Trophoblast cell (in vitro differentiated cells and primary cell): ENCODE data around the gene ZRSR2.
A peak's percentile ranks its signal among the peaks of the same experiment; 100 is the strongest.
"Not testable (repeated sequence)": the region's sequence is repeated elsewhere in the genome, so short reads cannot be mapped to it uniquely, and the experiment has no call there.

Experiments
- DNase-seq, 2 donors: peaks; one replicate each; pipeline ENCODE4 v3.0.0-alpha.2; 2016
- H2AFZ ChIP-seq: 2 replicates; pipeline ENCODE4 v1.6.1; 2013; ENCODE audit warnings: low read length, moderate library complexity, mild to moderate bottlenecking; ENCODE audit not compliant: insufficient read depth, poor library complexity
- H2AK5ac ChIP-seq: 2 replicates; pipeline ENCODE4 v1.6.1; 2013; ENCODE audit warnings: mild to moderate bottlenecking, low read length
- H2BK120ac ChIP-seq: 2 replicates; pipeline ENCODE4 v1.6.1; 2013; ENCODE audit warnings: low read length, mild to moderate bottlenecking, moderate library complexity; ENCODE audit not compliant: insufficient read depth, poor library complexity
- H2BK12ac ChIP-seq: 2 replicates; pipeline ENCODE4 v1.6.1; 2013; ENCODE audit warnings: mild to moderate bottlenecking, low read length, moderate library complexity
- H2BK5ac ChIP-seq: 2 replicates; pipeline ENCODE4 v1.6.1; 2013; ENCODE audit warnings: low read length, low read depth, moderate library complexity, mild to moderate bottlenecking; ENCODE audit not compliant: poor library complexity
- H3K14ac ChIP-seq: 2 replicates; pipeline ENCODE4 v1.6.1; 2013; ENCODE audit warnings: mild to moderate bottlenecking, low read length
- H3K18ac ChIP-seq: 2 replicates; pipeline ENCODE4 v1.6.1; 2013; ENCODE audit warnings: mild to moderate bottlenecking, low read length
- H3K23ac ChIP-seq: 2 replicates; pipeline ENCODE4 v1.6.1; 2013; ENCODE audit warnings: low read length
- H3K27ac ChIP-seq: 2 replicates; pipeline ENCODE4 v1.5.1; 2013; ENCODE audit warnings: low read depth, mild to moderate bottlenecking, inconsistent platforms, low read length, moderate library complexity
- H3K27me3 ChIP-seq: 2 replicates; pipeline ENCODE4 v1.6.1; 2013; ENCODE audit warnings: inconsistent platforms, mild to moderate bottlenecking, low read length, moderate library complexity; ENCODE audit not compliant: insufficient read depth
- H3K36me3 ChIP-seq, 2 experiments: 1 replicate in 1 of 2; 2 replicates in 1 of 2; pipeline ENCODE4 v1.6.1; 2013; ENCODE audit warnings: low read length in 2 of 2, mild to moderate bottlenecking in 2 of 2, moderate library complexity in 1 of 2; ENCODE audit not compliant: insufficient read depth in 2 of 2, control insufficient read depth in 1 of 2
- H3K4ac ChIP-seq: 2 replicates; pipeline ENCODE4 v1.6.1; 2013; ENCODE audit warnings: low read depth, mild to moderate bottlenecking, low read length, moderate library complexity
- H3K4me1 ChIP-seq, 2 experiments: 1 replicate in 1 of 2; 2 replicates in 1 of 2; pipeline ENCODE4 v1.6.1; 2013; ENCODE audit warnings: low read length in 2 of 2, mild to moderate bottlenecking in 2 of 2, moderate library complexity in 1 of 2; ENCODE audit not compliant: insufficient read depth in 2 of 2, control insufficient read depth in 1 of 2
- H3K4me2 ChIP-seq: 2 replicates; pipeline ENCODE4 v1.6.1; 2013; ENCODE audit warnings: inconsistent platforms, mild to moderate bottlenecking, low read length, moderate library complexity
- H3K4me3 ChIP-seq: 2 replicates; pipeline ENCODE4 v1.5.1; 2013; ENCODE audit warnings: mild to moderate bottlenecking, low read depth, low read length, inconsistent platforms
- H3K79me1 ChIP-seq: one replicate; pipeline ENCODE4 v1.6.1; 2013; ENCODE audit warnings: low read length
- H3K79me2 ChIP-seq: 2 replicates; pipeline ENCODE4 v1.6.1; 2013; ENCODE audit warnings: low read length, mild to moderate bottlenecking; ENCODE audit not compliant: control insufficient read depth, insufficient read depth, poor library complexity
- H3K9ac ChIP-seq: 2 replicates; pipeline ENCODE4 v1.6.1; 2013; ENCODE audit warnings: mild to moderate bottlenecking, low read length
- H3K9me3 ChIP-seq: 2 replicates; pipeline ENCODE4 v1.6.1; 2013; ENCODE audit warnings: low read depth, mild to moderate bottlenecking, control low read depth, inconsistent platforms, low read length; ENCODE audit not compliant: insufficient read depth
- H4K12ac ChIP-seq: 2 replicates; pipeline ENCODE4 v1.6.1; 2013; ENCODE audit warnings: low read depth, mild to moderate bottlenecking, low read length, moderate library complexity
- H4K8ac ChIP-seq: 2 replicates; pipeline ENCODE4 v1.6.1; 2013; ENCODE audit warnings: low read depth, mild to moderate bottlenecking, low read length, moderate library complexity
- H4K91ac ChIP-seq: one replicate; pipeline ENCODE4 v1.6.1; 2013; ENCODE audit warnings: low read depth, mild to moderate bottlenecking, low read length, moderate library complexity
- WGBS: extraction: QIAGEN DNeasy Blood & Tissue Kit; methylation state at CpG from one replicate; pipeline ENCODE4 v1.1.7; 2013; ENCODE audit warnings: missing lambda C conversion rate; ENCODE audit not compliant: insufficient read length, insufficient coverage; ENCODE audit errors: extremely low coverage; 5-methylcytosine and 5-hydroxymethylcytosine counted together

The ZRSR2 gene

DNA sequence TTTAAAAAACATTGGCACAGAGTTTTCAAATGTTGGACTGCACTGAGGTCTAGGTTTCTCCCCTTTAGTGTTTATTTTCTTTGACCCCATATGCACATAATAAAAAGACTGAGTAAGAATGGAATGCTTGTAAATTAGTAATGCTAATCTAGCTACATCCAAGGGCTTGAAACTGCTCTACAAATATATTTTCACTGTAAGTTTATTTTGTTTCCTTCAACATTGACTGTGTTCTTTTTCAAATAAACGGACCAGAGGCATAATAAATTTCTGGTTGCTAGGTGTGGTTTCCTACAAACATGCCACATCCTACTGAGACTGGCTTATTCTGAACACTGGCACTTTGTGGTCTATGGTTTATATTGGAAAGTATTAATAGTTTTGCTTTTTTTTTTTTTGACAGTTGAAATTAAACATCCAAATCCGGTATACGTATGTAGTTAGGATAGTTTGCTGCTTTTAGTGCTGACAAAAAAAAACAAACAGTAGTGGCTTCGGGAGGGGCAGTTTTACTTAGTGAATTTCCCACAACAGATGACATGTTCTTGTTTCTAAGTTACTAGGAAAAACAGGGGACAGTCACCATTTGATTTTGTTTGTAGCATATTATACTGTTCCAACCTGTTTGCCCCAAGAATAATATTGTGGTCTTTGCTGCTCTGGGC, 39.0 kb upstream of the ZRSR2 start:
- Histone ChIP-seq H3K14ac (no peak overlapping the region), H3K4ac (no peak overlapping the region), H4K8ac (no peak overlapping the region), H2BK12ac (no peak overlapping the region), H4K12ac (no peak overlapping the region), H3K9me3 (no peaks in the 10 kb centered on the region), H3K9ac (no peak overlapping the region), H2BK120ac (no peak overlapping the region), H2AFZ (no peak overlapping the region), H3K79me2 (no peaks in the 10 kb centered on the region), H3K23ac (no peak overlapping the region), H2AK5ac (no peak overlapping the region), H3K4me3 (no peak overlapping the region), H3K79me1 (peaks cover 4% of the 10 kb centered on the region), H3K27me3 (no peaks in the 10 kb centered on the region), H3K4me1 (peaks cover 2 to 19% of the 10 kb centered on the region in 2 experiments), H3K36me3 (peaks cover 0 to 3% of the 10 kb centered on the region in 2 experiments), H3K18ac (no peak overlapping the region), H4K91ac (no peak overlapping the region), H2BK5ac (no peak overlapping the region), H3K27ac (no peak overlapping the region), H3K4me2 (no peak overlapping the region)
- DNase-seq = no peak
- no CpG with 5 or more reads among the region's 4 CpGs for WGBS

DNA sequence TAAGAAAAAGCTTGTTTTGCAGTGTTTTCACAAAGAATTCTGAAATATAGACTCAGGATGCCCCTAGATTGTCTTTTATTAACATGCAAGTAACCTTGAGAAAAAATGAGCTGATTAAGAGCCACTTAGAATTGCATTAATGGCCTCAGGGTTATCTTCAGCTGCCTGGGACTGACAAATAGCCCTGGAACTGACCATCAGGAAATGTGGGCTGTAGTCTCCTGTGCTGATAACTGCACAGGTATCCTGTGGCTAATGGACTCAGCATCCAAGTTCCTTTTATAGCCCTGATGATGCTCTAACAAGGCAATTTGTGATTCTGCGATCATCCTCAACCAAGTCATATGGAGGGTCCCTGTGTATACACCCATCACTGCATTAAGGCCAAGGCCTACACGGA, 35.2 kb upstream of the ZRSR2 start:
- H3K4me2 ChIP-seq = no peak overlapping the region
- no CpG with 5 or more reads among the region's 2 CpGs for WGBS

DNA sequence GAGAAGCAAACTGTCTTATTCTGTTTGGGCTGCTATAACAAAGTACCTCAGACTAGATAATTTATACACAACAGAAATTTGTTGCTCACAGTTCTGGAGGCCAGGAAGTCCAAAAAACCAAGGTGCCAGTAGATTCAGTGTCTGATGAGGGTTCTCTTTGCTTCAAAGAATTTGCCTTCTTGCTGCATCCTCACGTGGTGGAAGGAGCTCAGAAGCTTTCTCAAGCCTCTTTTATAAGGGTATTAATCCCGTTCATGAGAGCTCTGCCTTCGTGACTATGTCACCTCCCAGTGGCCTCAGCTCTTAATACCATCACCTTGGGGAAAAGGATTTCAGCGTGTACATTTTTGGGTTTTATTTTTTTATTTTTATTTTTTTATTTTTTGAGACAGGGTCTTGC, 32.1 kb upstream of the ZRSR2 start:
- H4K8ac ChIP-seq = no peak overlapping the region
- no peak overlapping the region for H3K18ac ChIP-seq
- no peak overlapping the region for H3K23ac ChIP-seq
- H3K4me1 ChIP-seq = peaks cover 2 to 6% of the 10 kb centered on the region in 2 experiments
- no peaks in the 10 kb centered on the region for H3K79me1 ChIP-seq
- DNase-seq = no peak
- no peaks in the 10 kb centered on the region for H3K79me2 ChIP-seq
- no peak overlapping the region for H4K91ac ChIP-seq
- H3K27me3 ChIP-seq = no peaks in the 10 kb centered on the region
- H3K4ac ChIP-seq = no peak overlapping the region
- no peak overlapping the region for H2BK12ac ChIP-seq
- no peak overlapping the region for H3K9ac ChIP-seq
- H3K14ac ChIP-seq = no peak overlapping the region
- no peak overlapping the region for H2AFZ ChIP-seq
- no peak overlapping the region for H4K12ac ChIP-seq
- no peaks in the 10 kb centered on the region for H3K36me3 ChIP-seq
- no peak overlapping the region for H3K4me3 ChIP-seq
- H3K4me2 ChIP-seq = no peak overlapping the region
- H2AK5ac ChIP-seq = no peak overlapping the region
- no peak overlapping the region for H2BK120ac ChIP-seq
- no peaks in the 10 kb centered on the region for H3K9me3 ChIP-seq
- no peak overlapping the region for H3K27ac ChIP-seq
- WGBS = no CpG with 5 or more reads among the region's 4 CpGs
- H2BK5ac ChIP-seq = no peak overlapping the region

More for the DNA sequence above, 35.2 kb upstream of the ZRSR2 start:
- Histone ChIP-seq H2BK12ac (no peak overlapping the region), H3K79me2 (no peaks in the 10 kb centered on the region), H3K27me3 (no peaks in the 10 kb centered on the region), H2BK5ac (no peak overlapping the region), H2AK5ac (no peak overlapping the region), H3K4me3 (no peak overlapping the region), H3K36me3 (peaks cover 0 to 3% of the 10 kb centered on the region in 2 experiments), H3K9ac (no peak overlapping the region), H3K4ac (no peak overlapping the region), H3K14ac (no peak overlapping the region), H4K12ac (no peak overlapping the region), H3K4me1 (peaks cover 2 to 10% of the 10 kb centered on the region in 2 experiments), H2AFZ (no peak overlapping the region), H4K91ac (no peak overlapping the region), H3K18ac (no peak overlapping the region), H3K79me1 (no peaks in the 10 kb centered on the region), H3K27ac (no peak overlapping the region), H2BK120ac (no peak overlapping the region), H3K9me3 (no peaks in the 10 kb centered on the region), H4K8ac (no peak overlapping the region), H3K23ac (no peak overlapping the region)
- DNase-seq = peak; percentile 51 to 74

DNA sequence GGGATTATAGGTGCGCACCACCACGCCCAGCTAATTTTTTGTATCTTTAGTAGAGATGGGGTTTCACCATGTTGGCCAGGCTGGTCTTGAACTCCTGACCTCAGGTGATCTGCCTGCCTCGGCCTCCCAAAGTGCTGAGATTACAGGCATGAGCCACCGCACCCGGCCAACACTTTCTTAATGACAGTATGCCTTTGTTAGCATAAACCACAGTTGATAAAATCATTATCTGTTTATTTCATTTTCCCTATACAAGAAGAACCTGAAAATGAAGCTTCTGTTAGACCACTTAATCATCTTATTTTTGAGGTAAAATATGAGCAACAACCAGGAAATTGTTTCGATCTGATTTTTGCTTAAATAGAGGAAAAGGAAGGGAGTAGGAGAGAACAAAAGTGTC, 30.4 kb upstream of the ZRSR2 start:
- not testable (repeated sequence) for H2BK12ac ChIP-seq, H3K18ac ChIP-seq, H2AK5ac ChIP-seq, H3K27ac ChIP-seq, H2AFZ ChIP-seq, H3K9ac ChIP-seq, H3K9me3 ChIP-seq, H3K4me2 ChIP-seq, H3K14ac ChIP-seq, H3K4me1 ChIP-seq, H3K4me3 ChIP-seq, H2BK5ac ChIP-seq, H4K12ac ChIP-seq, H3K79me1 ChIP-seq, H3K79me2 ChIP-seq, H3K23ac ChIP-seq, H4K8ac ChIP-seq, H2BK120ac ChIP-seq, H3K36me3 ChIP-seq, H3K4ac ChIP-seq, DNase-seq, H3K27me3 ChIP-seq, H4K91ac ChIP-seq
- WGBS = no CpG with 5 or more reads among the region's 6 CpGs
